ENCODE results near the gene TSHR. TPM values are rescaled to one million over a fixed set of nuclear protein-coding genes. Genes with fewer than 3 reads are reported as not detected.
A peak's percentile ranks its signal among the peaks of the same experiment; 100 is the strongest.

TSHR gene
- total RNA-seq, 3 donors from 2014 or later (not counting 1 experiment from before 2014, with no cell fraction given) = 0.80 TPM; not detected in 2

GRCh38 chr14:80919622-80920021, 35.8 kb upstream of the TSHR start:
- Mint-ChIP-seq H3K9me3 (no peaks in the 10 kb centered on the region), H3K4me3 (no peak overlapping the region), H3K27me3 (ENCODE audit: low read depth in 2 of 2) (no peaks in the 10 kb centered on the region), H3K36me3 (peaks cover 9% of the 10 kb centered on the region), H3K27ac (no peak overlapping the region), H3K4me1 (peaks cover 0 to 4% of the 10 kb centered on the region in 2 donors)
- Histone ChIP-seq H3K36me3 (ENCODE audit: control insufficient read depth, insufficient read depth, low read length) (no peaks in the 10 kb centered on the region), H3K27me3 (ENCODE audit: control insufficient read depth, insufficient read depth, low read length) (no peaks in the 10 kb centered on the region), H3K9me3 (ENCODE audit: control insufficient read depth, insufficient read depth, low read length) (no peaks in the 10 kb centered on the region), H3K4me3 (ENCODE audit: low read length) (no peak overlapping the region), H3K27ac (ENCODE audit: low read length) (no peak overlapping the region), H3K4me1 (ENCODE audit: control insufficient read depth, insufficient read depth, low read length) (no peaks in the 10 kb centered on the region)
- intact Hi-C loops (cut with micrococcal nuclease) = no loop called here
- TF ChIP-seq CTCF (IDR thresholded peaks at IDR 0.05) = no peak
- WGBS (ENCODE audit: insufficient coverage) = 83% methylated on average over 1 of the region's 3 CpGs
- DNase-seq (no peak), ATAC-seq (no peak)

DNA sequence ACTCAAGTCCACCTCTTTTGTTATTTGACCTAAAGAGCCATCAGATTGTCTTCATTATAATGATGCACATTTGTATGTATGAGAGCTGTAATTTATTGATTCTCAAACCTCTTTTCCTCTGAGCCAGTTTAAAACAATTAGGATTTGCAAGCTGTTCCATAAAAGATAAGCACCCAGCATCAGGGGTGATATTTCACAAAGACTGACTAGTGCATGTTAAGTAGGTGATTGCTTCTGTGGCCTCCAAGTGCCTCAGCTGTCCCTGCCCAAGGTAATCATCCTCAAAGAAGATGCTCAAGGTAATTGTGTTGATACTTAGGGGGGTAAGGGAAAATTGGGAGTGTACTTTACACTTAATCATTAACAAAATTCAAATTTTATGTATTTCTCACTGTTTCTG, 32.1 kb upstream of the TSHR start:
- Histone ChIP-seq H3K27me3 (ENCODE audit: control insufficient read depth, insufficient read depth, low read length) (no peaks in the 10 kb centered on the region), H3K27ac (ENCODE audit: low read length) (no peak overlapping the region), H3K36me3 (ENCODE audit: control insufficient read depth, insufficient read depth, low read length) (no peaks in the 10 kb centered on the region), H3K4me3 (ENCODE audit: low read length) (no peak overlapping the region), H3K9me3 (ENCODE audit: control insufficient read depth, insufficient read depth, low read length) (no peaks in the 10 kb centered on the region), H3K4me1 (ENCODE audit: control insufficient read depth, insufficient read depth, low read length) (no peaks in the 10 kb centered on the region)
- H3K4me3 Mint-ChIP-seq = no peak overlapping the region
- no peaks in the 10 kb centered on the region for H3K9me3 Mint-ChIP-seq
- ATAC-seq (no peak), DNase-seq (no peak)
- intact Hi-C loops (cut with micrococcal nuclease) = no loop called here
- H3K36me3 Mint-ChIP-seq = no peaks in the 10 kb centered on the region
- H3K4me1 Mint-ChIP-seq = peaks cover 0 to 14% of the 10 kb centered on the region in 2 donors
- peak overlapping the region in 1 of 2 donors; percentile 42 for H3K27ac Mint-ChIP-seq
- no peaks in the 10 kb centered on the region for H3K27me3 Mint-ChIP-seq (ENCODE audit: low read depth in 2 of 2)
- TF ChIP-seq CTCF (IDR thresholded peaks at IDR 0.05) = no peak

DNA sequence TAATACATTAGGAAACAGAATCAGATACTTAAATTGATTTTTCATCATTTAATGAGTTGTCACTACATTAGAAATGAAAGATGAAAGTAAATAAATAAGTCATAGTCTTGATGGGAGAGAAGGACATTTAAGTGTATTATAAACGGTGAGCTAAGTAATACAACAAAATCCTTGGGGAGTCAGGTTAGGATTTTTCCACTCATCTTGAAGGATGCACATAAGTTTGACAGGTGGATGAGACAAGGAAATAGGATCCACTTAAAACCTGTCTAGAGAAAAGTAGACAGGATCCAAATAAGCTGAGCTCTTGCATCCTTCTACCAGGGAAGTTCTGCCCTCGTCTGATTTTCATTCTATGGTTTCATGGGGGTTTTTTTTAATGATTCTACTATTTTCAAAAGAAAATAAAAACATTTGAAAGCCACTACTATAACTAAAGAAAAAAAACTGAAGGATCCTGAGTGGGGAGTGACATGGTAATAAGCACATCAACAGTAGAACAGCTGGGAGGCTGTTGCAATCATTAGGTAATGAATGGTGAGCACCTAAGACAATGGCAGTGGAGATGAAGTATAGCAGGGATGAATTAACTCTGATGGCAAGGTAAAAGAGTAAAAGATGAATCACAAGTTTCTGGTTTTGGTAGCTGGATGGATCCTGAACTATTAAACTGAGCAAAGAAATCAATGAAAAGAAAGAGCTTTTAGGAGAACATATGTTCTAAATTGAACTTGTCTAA, 30.9 kb upstream of the TSHR start:
- H3K4me1 Mint-ChIP-seq = peaks cover 0 to 14% of the 10 kb centered on the region in 2 donors
- Histone ChIP-seq H3K27ac (ENCODE audit: low read length) (no peak overlapping the region), H3K9me3 (ENCODE audit: control insufficient read depth, insufficient read depth, low read length) (no peaks in the 10 kb centered on the region), H3K4me1 (ENCODE audit: control insufficient read depth, insufficient read depth, low read length) (no peaks in the 10 kb centered on the region), H3K36me3 (ENCODE audit: control insufficient read depth, insufficient read depth, low read length) (no peaks in the 10 kb centered on the region), H3K4me3 (ENCODE audit: low read length) (no peak overlapping the region), H3K27me3 (ENCODE audit: control insufficient read depth, insufficient read depth, low read length) (no peaks in the 10 kb centered on the region)
- H3K27ac Mint-ChIP-seq = no peak overlapping the region
- intact Hi-C loops (cut with micrococcal nuclease) = no loop called here
- TF ChIP-seq CTCF (IDR thresholded peaks at IDR 0.05) = no peak
- no peak for ATAC-seq
- WGBS (ENCODE audit: insufficient coverage) = 88% methylated on average over 1 of the region's 2 CpGs
- H3K4me3 Mint-ChIP-seq = no peak overlapping the region
- DNase-seq = no peak
- H3K27me3 Mint-ChIP-seq (ENCODE audit: low read depth in 2 of 2) = no peaks in the 10 kb centered on the region
- no peaks in the 10 kb centered on the region for H3K36me3 Mint-ChIP-seq
- no peaks in the 10 kb centered on the region for H3K9me3 Mint-ChIP-seq
